ENCODE measurements around the gene CPZ.
"Not testable (repeated sequence)": the region's sequence is repeated elsewhere in the genome, so short reads cannot be mapped to it uniquely, and the experiment has no call there.

CPZ gene

GRCh38 chr4:8613421-8614364 is 21.1 kb downstream of the CPZ start:
- DNase-seq: no peak

GRCh38 chr4:8614365-8615193 is 22.0 kb downstream of the CPZ start:
- no peak for DNase-seq

DNA sequence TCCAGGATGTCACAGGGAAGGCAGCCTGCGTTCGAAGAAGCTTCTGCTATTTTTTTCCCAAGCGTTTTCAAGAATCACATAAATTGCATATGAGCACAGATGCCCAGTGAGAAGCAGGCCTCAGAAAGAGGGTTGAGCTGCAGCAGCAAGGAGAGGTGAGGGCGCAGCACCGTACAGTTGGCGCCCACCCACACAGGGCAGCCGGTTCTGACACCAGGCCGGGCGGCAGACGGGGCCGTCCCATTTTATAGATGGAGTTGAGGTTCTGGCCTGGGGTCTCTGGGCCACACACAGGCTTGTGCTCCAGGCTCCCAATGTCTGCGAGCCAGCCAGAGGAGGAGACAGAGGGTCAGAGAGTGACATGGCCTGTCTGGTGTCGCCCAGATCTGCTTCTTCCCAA is 22.8 kb downstream of the CPZ start:
- DNase-seq: no peak

- no peak for DNase-seq
Measured at GRCh38 chr4:8615921-8616787, 23.6 kb downstream of the CPZ start.

GRCh38 chr4:8616831-8617230 is 24.3 kb downstream of the CPZ start:
- DNase-seq: no peak

- DNase-seq: no peak
Measured at GRCh38 chr4:8617486-8618040, 25.0 kb downstream of the CPZ start.

DNA sequence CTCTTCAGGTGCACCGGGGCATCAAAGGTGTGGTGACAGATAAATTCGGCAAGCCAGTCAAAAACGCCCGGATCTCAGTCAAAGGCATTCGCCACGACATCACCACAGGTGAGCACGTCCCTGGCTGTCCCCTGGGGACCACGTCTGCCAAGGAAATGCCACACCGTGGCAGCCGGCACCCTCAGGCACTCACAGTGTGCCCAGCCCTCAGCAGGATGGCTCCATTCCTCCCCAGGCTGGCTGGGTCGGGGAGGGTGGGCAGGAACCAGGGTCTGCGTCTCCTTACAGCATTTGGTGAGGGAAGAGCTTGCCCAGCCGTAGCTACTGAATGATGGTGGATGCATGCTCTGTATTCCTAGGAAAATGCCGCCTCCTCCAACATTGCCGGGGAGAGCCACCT is 25.9 kb downstream of the CPZ start:
- DNase-seq: no peak

GRCh38 chr4:8618961-8619720 is 26.6 kb downstream of the CPZ start:
- DNase-seq: no peak

DNA sequence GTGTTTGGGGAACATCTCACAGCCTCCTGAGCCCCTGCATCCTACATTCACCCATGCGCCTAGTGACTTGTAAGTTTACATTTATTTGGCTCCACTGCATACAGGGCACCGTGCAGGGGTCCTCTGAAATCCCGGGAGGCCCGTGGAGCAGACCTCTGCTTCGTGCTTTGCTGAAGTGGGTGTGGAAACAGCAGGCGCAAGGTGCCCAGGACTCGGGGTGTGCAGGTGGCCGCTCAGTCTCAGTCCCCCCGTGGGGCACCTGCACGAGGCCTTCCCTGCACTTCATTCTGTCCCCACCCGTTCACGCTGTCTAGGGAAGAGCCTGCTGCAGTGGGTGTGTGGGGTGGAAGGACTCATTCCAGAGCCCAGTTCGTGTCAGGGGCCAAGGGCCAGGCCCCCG is 28.6 kb downstream of the CPZ start:
- DNase-seq: not testable (repeated sequence)

GRCh38 chr4:8624601-8625272 is 32.2 kb downstream of the CPZ start:
- not testable (repeated sequence) for DNase-seq

GRCh38 chr4:8630240-8630905 is 37.8 kb downstream of the CPZ start:
- DNase-seq: not testable (repeated sequence)

DNA sequence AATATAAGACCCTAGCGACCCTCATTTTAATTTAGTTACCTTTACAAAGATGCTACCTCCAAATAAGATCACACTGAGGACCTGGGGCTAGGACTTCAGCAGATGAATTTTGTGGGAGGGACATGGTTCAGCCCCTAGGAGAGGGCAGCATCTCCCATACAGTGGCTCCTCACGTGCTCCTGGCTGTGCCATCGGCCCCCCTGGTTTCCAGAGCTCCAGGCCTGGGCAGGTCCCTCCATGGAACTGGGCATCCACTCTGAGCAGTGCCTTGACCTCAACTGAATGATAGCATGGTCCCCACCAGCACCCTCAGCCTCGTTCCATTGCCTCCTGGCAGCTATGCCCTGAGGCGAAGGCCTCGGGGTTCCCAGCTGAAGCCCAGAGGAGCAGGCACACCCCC is 39.3 kb downstream of the CPZ start:
- not testable (repeated sequence) for DNase-seq

GRCh38 chr4:8634773-8635172 is 42.2 kb downstream of the CPZ start:
- not testable (repeated sequence) for DNase-seq

DNA sequence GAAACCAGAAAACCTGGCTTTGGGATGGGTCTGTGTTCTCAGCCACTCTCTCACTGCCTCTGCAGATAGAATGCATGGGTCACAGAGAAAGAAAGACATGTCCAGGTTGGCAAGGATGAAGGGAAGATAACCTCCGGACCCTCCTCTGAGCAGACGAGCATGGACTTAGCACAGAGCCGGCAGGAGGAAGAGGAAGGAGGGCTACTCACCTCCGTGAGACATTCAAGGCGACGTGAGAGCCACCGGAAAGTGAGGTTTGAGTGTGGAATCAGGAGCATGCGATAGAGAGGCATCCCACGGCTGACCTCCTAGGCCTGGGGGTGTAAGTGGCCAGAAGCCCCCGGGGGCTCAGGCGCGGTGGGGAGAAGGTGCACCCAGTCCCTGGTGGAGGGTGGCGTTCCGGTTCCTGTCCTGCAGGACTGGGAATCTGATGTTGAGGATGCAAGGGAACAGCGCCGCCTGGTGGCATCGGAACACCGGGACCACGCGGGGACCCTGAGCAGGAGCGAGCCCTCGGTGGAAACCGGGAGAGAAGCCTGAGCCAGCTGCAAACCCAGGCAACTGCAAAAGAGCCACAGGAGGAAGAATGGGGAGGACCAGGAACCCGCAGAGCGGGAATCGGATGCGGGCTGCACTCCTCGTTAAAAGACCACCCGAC is 43.5 kb downstream of the CPZ start:
- not testable (repeated sequence) for DNase-seq

DNA sequence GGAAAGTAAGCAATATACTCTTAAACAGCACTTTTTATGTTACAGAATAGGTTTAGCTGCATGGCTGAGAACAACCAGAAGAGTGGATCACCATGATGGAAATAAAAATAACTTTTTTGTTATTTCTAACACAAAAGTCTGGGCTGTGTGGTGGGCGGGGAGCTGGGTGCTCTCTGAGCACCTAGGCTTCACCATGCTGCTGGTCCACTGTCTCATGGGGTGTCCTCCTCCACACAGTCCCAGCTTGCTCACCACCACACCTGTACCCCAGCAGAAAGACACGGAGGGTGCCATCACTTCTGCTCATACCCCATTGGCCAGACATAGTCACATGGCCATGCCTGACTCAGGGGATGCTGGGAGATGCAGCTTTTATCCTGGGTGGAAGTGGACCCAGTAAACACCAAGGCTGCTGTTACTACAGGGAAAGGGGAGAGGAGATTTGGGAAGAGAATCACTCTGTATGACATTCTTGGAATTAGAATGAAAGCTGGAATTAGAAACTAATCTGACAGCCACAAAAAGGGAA is 45.0 kb downstream of the CPZ start:
- no peak for DNase-seq

DNA sequence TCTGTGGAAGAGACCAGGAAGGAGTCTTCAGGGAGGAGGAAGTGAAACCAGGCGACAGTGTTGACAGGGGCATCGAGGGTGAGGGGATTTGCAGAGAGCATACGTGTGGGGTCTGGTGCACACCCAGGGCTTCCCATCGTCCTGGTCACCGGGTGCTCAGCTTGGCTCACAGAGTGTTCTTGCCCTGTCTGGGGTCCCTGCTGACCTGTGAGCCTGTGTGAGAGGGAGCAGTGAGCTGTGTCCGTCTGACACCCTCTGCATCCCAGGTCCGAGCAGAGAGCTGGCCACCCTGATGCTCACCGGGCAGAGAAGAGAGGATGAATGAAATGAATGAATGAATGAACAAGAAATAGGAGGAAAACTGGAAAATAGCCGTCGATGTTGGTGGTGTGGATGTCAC is 46.5 kb downstream of the CPZ start:
- no peak for DNase-seq

DNA sequence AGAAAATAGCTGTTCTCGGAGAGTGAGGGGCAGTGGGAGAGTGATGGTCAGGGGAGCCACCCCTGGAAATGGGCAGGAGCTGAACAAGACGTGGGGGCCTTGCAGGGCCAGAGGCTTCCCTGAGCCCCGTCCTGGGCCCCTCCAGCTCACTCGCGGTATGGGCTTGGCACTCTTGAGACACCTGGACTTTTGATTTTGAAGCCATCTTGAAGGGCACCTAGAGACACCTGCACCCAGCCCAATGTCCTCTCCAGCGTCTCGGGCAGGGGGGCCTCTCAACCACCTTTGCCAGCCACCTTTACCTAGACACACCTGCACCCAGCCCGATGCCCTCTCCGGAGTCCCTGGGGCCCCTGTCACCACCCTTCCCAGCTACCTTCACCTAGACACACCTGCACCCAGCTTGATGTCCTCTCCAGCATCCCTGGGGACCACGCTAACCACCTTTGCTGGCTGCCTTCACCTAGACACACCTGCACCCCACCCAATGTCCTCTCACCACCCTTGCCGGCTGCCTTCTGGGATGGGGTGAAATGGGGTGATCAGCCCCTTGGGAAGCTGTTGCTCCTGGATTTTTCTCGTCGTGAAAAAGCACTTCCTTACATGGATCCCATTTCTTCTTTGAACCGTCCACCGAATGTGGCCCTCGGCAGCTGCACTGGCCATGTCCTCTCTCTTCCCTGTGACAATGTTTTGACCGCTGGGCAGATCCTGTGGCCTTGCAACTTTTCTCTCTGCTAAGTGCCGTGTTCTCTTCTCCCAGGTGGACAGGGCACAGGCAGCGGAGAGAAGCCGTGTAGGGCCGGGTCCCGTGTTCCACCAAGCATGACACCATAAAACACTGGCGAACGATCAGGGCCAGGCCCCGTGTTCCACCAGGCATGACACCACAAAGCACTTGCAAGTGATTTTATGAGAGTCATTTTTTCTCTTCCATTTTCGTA is 47.5 kb downstream of the CPZ start:
- DNase-seq: no peak

DNA sequence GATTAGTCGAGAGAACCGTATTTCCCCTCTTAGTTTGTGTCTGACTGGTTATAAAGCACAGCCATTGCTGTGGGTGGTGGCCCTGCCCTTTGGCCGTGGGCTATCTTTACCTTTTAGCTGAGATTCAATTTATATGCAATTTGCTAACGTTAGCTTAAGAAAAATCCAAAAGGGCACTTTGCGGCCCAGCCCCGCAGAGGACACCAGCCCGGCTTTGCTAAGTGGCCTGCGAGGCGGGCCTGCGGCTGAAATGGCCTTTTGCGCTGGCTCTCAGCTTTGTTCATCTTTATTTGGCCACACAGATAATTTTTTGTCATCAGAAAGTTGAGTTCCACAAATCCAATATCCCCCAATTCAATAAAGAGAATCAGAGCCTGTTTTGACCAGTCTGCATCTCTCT is 48.3 kb downstream of the CPZ start:
- no peak for DNase-seq

GRCh38 chr4:8641256-8641655 is 48.7 kb downstream of the CPZ start:
- DNase-seq: no peak
